Measurements from ENCODE around the gene PRAME.

GRCh38 chr22:22519591-22519990, 39.5 kb downstream of the PRAME start:
- TF ChIP-seq PATZ1 (CRISPR knock-in tag; IDR thresholded peaks at IDR 0.05; ENCODE audit: borderline replicate concordance) (no peak), GLIS3 (CRISPR knock-in tag; IDR thresholded peaks at IDR 0.05) (no peak), CSDC2 (CRISPR knock-in tag; IDR thresholded peaks at IDR 0.05) (no peak)
